HG02571 (cell line): ENCODE measurements around the gene IMMP2L.

ENCODE experiments used
- ATAC-seq: cut with Tn5 transposase; IDR thresholded peaks from one replicate; pipeline ENCODE4 v1.9.1; 2021; ENCODE audit warnings: mild to moderate bottlenecking, moderate library complexity; ENCODE audit not compliant: unreplicated experiment

Gene IMMP2L

DNA sequence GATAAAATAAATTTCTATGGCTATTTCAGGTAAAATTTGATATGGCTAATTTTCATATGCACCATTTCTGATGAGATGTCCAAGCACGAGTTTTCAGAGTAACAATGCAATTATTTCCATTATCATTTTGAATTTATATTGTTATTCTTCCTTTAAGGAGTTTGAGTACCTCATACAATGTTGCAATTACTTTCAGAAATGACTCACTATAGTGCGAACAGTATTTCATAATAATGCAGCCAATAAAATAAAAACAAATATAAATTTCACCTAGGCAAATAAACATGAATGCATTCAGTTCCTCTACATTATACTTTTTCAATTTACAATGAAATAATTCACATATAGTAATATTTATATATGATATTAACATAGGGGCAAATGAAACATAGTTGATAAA is 550.1 kb downstream of the IMMP2L start:
- no peak for ATAC-seq

DNA sequence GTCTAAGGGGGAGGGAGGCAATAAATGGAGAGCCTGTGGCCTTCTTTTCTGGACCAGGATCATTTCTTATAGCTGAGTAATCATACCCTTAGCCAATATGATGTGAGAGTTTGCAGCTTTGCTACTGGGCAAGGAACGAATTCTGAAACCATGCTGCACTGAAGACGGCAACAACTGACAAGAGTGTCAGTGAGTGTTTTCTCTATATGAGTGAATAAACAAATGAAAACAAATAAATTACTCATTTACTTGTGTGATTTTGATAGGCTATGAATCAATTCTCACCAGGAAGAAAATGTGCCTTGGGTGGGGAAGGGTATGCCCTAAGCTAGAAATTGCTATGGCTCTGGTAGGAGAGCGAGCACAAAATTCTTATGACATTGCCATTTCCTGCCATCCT is 550.8 kb downstream of the IMMP2L start:
- ATAC-seq: no peak

DNA sequence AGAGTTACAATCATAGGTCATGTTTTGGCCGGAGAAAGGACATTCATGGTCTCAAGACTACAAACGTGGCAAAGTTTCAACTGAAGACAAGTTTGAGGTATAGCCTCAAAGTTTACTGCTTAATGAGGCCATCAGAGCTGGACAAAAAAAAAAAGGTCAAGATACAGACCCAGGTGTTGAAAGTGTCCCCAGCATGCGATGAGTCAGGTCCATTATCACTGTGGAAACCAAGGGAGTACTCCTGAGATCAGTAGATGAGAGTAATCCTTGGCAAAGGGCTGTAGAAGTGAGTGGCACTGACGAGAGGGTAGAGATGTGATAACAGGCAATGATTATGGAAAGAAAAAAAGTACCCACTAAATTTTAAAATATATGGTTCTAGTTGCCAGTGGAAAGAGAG is 551.5 kb downstream of the IMMP2L start:
- no peak for ATAC-seq

DNA sequence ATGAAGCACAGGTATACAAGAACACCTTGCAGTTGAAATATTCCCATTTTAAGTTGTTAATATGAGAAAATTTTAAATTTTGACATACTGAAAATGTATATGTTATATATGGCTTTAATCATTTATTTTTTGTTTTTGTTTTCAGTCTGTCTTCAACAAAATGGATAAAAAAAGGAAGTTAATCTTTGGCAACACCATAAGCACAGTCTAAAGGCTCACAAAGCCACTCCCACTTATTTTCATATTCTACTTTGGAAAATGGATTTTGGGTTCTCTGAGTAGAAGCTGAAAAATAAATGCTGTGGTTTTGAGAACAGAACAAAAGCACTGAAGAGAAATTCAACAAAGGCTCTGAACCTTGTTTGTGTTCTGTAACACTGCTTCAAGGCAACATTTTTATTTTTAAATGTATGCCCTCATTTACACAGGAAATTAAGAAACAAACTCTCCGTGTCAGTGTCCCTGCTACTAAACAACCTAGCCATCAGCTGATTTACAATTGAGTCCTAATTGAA is 552.7 kb downstream of the IMMP2L start:
- no peak for ATAC-seq

DNA sequence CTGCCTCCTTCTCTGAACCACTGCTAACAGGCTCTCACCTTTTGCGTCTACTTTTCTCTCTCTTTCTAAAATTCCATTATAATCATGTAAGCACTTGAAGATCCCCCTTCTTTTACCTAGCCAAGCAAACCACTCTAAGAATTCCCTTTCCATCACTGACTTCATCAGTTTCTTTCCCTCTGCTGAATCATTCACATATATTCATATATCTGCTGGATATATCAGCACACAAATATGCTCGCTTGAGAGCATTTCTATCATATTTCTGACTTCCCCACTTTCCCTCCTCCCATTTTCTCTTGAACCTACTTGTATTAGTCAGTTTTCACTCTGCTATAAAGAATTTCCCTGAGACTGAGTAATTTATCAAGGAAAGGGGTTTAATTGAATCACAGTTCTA is 555.6 kb downstream of the IMMP2L start:
- ATAC-seq: no peak

DNA sequence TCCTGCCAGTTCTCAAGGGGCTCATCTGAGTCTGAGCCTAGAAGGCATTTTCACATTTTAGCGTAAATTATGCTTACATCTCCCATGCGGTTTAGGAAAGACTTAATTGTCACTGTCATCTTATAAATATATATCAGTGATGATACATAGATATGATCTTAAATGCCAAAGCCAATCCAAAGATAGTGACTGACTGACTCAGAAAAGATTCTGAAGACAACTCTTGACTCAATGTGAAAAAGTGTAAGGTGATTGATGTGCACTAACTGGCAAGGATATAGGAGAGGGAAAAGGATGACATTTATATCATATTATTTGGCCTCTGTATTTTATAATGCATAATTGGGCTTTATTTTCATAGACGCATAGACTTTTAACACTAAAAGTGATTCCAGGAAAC is 556.3 kb downstream of the IMMP2L start:
- no peak for ATAC-seq

DNA sequence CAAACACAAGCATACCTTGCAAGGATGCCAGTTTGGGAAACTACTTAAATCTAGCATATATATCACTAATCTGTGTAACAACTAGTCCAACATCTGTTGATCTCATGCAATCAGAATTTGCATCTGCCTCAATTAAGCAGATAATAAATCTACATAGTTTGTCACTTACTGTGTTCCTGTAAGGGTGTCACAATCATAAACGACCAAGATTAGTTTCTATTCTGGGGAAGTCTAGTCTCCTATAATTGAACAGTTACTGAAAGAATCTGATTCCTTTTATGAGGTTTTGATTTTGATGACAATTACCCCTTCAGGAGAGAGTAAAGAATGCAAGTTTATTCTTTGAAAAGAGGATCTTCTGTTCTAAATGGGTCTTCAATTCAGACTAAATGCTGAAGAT is 556.8 kb downstream of the IMMP2L start:
- ATAC-seq: no peak

DNA sequence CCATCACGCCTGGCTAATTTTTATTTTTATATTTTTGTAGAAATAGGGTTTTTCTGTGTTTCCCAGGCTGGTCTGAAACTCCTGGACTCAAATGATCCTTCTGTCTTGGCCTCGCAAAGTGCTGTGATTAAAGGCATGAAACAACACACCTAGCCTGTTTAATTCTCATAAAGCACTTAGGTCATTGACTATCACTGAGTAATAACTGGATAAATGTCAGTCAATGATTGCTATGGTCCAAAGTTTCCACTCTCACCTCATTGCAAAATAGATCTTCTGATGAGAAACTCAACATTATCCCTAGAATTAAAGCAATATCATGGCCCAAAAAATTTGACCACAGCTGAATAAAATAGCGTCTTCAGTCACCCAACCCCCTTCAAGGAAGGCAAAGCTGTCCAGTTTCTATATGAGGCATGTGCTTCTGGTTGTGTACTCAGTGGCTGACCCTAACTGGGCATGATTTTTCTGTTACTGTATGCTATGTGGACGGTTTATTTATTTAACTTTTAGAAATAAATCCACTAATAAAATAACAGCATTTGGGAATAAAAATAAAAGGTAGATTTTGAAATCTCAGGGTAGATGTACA is 557.9 kb downstream of the IMMP2L start:
- ATAC-seq: no peak

DNA sequence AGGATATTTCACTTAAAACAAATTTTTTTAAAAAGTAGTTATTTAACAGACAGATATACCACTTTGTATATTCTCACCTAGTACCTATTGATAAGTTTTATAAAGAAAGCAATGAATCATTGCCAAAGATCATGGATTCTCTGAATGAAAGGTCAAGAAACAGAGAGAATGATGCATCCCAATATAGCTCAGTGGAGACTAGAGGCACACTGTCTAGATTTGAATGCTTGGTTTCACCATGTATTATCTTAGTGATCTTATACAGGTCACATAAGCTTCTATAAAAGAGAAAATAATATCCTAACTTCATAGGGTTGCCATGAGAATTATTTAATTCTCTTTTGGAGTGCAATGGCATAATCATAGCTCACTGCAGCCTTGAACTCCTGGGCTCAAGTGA is 558.4 kb downstream of the IMMP2L start:
- ATAC-seq: no peak

DNA sequence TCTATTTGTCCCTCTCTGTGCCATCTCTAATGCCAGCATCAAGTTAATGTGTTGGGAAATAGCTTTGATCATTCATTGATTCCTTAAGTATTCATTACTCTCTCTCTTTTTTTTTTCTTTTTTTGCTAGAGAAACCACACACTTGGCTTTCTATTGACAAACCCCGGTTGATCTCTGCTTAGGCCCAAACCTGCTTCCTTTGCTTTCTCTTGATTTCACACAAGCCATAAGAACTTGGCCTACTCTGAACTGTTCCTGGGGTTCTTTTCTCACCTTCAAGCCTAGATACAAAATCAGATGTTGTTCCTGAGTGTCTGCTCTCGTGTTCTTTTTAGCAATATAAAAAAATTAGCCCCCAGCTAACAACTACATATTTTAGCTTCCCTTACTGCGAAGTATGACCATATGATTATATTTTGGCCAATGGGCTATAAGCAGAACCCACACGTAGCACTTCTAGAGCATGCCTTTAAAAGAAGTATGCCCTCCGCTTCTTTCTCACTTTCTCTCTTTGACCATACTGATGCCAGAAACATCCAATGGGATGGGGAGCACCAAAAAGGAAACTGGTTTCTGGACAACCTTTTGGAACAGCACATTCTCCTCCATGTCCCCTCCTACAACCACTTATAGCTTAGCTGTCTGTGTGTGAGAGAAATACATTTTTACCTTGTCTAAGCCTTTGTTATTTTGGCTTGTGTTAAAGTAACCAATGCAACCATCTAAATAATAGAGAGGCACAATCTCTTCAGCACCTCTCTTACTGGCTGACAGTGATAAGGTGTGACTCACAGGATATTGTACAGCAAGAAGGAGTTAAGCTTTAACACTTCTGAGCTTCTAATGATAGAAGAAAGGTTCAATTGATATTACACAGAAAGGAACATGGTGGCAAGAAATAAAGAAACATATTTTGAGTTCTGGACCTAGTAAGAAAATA is 568.0 kb downstream of the IMMP2L start:
- ATAC-seq: no peak

DNA sequence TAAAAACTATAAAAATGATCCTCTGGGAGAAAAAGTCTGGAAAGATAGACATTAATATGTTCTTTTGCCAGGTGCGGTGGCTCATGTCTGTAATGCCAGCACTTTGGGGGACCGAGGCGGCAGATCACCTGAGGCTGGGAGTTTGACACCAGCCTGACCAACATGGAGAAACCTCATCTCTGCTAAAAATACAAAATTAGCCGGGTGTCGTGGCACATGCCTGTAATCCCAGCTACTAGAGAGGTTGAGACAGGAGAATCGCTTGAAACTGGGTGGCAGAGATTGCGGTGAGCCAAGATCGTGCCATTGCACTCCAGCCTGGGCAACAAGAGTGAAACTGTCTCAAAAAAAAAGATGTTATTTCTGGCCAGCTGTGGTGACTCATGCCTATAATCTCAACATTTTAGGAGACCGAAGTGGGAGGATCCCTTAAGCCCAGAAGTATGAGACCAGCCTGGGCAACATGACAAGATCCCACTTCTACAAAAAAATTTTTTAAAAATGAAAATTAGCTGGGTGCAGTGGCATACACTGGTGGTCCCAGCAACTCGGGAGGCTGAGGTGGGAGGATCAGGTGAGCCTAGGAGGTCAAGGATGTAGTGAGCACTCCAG is 573.3 kb downstream of the IMMP2L start:
- no peak for ATAC-seq

DNA sequence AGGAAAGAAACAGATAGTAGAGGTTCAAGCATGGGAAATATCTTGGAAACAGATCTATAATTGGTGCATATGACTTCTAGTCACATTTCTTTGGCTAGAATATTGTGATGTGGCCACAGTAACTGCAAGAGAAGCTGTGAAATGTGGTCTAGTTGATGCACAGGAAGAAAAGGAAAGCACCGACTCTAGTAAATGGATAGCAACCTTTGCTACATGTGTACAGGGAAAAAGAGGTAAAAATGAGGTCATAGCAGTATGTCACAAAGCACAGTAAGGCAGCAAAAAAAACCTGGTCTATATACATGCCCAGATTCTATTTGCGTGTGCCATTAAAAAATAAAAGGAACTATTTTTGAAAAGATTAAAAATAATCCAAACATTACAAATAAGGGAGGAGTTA is 573.9 kb downstream of the IMMP2L start:
- ATAC-seq: no peak

DNA sequence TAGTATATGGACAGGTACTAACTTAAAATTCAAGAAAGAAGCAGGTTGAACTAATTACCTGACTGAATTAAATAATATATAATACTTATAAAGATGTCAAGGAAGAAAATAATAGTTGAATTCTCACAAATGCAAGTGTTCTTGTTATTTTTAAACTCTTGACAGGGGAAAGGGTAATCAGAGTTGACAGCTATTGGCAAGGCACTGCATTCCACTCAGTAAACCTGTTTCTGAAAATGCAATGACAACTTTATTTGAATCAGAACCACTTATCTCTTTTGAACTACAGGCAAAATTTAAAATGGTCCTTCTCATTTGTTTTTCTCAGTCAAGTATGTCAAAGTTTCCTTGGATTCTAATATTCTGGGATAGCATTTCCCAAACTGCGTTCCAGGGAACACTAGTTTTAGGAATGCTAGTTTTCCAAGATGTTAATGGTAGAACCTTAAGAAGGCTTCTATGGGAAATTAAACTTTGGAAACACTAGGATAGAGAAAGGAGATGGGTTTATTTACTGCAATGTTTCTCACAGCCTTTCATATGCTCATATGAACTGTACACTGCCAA is 575.1 kb downstream of the IMMP2L start:
- no peak for ATAC-seq

DNA sequence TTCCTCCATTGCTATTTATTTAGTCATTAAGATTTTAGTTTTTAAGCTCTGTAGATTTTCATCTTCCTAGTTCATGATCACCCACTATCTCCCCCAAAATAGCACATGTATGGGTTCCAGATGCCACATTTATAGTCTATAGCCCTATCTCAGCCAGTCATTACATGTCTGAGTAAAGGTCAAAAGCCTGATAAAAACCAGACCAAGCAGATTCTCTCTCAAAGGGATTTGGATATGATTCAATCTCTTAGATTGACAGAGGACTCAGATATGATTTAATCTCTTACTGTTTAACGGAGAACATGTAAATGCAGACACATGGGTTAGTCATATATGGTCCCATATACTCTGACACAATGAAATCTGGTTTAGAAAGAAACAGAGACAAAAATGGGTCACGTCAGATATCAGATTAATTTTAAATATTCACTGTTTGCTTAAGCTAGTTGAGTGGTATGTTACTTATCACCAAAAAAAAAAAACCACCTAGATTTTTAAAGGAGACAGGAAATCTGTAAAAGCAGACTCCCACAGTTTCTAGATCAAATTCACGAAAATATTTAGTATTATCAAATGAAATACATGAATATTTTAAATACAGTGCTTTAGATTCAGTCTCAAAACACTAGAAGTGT is 578.4 kb downstream of the IMMP2L start:
- no peak for ATAC-seq

DNA sequence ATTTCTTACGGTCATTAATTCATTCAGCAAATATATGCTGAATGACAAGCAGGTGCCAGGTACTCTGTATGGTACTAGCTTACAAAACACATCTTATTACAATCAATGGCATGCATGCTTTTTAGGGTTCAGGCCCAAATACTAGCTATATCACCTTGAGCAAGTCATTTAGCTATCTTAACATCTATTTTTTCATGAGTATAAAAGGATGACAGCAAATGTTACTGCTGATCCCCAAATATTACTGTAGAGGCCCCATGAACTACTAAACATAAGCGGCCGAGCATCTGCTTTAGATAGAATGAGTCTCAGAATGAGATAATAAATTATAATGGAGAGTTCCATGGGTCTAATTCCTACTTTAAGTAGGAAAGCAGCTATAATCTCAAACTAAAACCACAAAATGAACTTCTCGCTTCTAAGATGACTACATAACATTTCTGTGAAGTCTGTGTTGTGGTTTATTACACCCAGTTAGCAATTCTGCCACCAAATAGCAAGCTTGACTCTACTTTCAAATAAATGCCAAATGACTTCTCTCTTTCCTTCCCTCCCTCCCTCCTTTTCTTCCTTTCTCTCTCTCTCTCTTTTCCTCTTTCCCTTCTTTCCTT is 585.1 kb downstream of the IMMP2L start:
- ATAC-seq: no peak

DNA sequence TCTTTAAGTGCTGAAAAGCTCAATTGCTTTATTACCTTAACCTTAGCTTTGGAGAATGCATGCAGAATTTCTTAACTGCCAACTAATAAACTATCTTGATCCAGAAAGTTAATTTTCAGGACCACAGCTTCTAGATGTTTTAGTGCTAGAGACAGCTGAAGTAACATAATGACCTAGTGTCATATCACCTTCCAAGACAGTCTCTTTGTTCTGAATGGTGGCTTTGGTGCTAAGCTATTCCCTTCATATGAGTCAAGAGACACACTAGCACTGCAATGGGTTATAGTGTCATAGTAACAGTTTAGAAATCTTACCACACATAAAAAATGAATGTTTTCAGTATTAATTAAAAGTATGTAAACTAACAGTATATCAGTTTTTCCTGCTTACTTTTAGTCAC is 586.8 kb downstream of the IMMP2L start:
- no peak for ATAC-seq

DNA sequence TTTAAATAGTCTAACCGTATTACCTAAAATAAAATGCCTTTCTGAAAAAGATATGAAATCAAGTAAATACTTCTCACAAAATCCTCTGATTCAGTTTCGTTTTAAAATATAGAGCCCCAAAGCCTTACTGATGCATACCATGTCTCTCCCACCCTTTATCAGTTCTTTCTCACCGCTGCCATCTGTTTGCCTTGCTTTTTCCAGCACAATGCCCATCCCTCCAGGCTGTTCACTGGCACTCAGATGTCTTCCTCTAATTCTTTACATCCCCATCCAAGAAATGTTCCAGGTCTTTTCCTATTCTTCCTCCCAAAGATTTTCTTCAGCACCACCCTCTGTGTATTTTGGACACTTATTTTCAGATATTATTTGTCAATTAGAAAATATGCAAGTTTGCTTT is 587.9 kb downstream of the IMMP2L start:
- no peak for ATAC-seq

DNA sequence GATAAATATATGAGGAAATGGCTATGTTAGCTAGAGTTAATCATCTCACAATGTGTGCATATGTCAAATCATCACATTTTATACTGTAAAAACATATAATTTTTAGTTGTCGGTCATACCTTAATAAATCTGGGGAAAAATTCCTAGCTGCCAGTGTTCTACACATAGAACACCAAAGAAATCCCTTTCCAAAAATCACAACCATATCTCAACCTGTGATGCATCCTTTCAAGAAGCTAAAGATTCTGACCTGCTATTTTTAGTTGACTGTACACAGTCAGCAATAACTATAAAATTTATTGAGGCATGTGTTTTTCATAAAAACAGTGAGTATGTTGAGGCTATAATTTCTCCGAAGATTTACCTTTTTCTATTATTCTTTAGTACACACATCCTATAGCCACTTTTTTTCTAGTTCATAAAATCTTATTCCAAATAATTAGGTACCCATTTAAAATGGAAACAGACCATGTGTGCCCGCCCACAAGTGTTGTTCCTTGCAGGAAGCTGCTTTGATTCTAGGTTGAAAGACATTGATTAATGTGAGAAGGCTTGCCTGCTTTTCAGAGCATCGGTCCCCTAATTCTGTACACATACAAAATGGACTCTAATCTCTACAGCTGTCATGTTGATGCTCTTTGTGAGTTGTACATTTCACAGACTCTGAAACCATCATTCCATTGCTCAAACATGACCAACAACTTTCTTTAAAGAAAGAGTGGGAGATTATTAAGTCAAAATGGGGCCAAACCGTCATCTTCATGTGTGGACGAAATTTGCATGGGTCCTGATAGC is 588.9 kb downstream of the IMMP2L start:
- ATAC-seq: no peak

DNA sequence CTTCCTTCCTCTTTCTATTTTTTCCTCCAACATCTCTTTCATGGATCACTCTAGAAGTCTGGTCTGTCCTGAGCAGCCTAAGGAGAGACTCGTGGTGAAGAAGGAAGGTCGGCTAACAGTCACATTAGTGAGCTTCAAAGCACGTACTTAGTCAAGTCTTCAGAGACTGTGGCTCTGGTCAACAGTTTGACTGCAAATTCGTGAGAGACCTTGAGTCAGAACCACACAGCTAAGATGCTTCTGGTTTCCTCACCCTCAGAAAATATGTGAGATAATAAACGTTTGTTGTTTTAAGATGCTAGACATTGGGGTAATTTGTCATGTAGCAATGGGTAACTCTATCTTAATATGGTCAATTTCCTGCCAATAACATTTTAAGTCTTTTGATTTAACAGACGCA is 597.5 kb downstream of the IMMP2L start:
- ATAC-seq: no peak

DNA sequence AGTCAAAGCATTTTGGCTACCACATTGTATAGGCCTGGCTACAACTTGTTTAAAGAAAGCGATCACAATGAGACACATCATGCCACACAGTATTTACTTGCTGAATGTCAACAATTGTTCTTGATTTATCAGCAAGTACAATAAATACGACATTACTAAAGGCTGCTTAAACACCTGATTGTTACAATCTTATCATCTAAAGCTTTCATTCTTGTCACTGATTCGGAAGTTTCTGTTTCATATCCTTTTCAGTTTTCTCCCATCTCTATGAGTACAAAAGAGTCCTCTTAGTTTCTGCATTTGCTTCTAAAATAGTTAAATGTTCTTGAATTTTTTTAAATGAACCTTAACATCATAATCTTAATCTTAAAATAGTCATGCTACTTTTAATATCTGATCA is 599.5 kb downstream of the IMMP2L start:
- no peak for ATAC-seq
